Measurements from ENCODE around the gene ZNF652.
"Not testable (repeated sequence)": the region's sequence is repeated elsewhere in the genome, so short reads cannot be mapped to it uniquely, and the experiment has no call there.

The ZNF652 gene

GRCh38 chr17:49387498-49388289 is 25.6 kb upstream of the ZNF652 start:
- FAIRE-seq (no peak), DNase-seq (ENCODE audit: extremely low spot score, insufficient read length, low read depth) (no peak)

GRCh38 chr17:49386373-49386772 is 24.3 kb upstream of the ZNF652 start:
- no peak for FAIRE-seq
- no peak for DNase-seq (ENCODE audit: extremely low spot score, insufficient read length, low read depth)

GRCh38 chr17:49384951-49385350 is 22.9 kb upstream of the ZNF652 start:
- FAIRE-seq, result no peak

GRCh38 chr17:49383060-49383459 is 21.0 kb upstream of the ZNF652 start:
- FAIRE-seq (no peak), DNase-seq (ENCODE audit: extremely low spot score, insufficient read length, low read depth) (no peak)

More at GRCh38 chr17:49384951-49385350, 22.9 kb upstream of the ZNF652 start:
- no peak for DNase-seq (ENCODE audit: extremely low spot score, insufficient read length, low read depth)

- FAIRE-seq, result no peak
- DNase-seq (ENCODE audit: extremely low spot score, insufficient read length, low read depth), result no peak
These were observed 20.5 kb upstream of the ZNF652 start for GRCh38 chr17:49382556-49382955.

GRCh38 chr17:49381793-49382192 is 19.7 kb upstream of the ZNF652 start:
- no peak for FAIRE-seq

GRCh38 chr17:49381033-49381432 is 19.0 kb upstream of the ZNF652 start:
- FAIRE-seq (no peak), DNase-seq (ENCODE audit: extremely low spot score, insufficient read length, low read depth) (no peak)

More at GRCh38 chr17:49381793-49382192, 19.7 kb upstream of the ZNF652 start:
- no peak for DNase-seq (ENCODE audit: extremely low spot score, insufficient read length, low read depth)

- FAIRE-seq (no peak), DNase-seq (ENCODE audit: extremely low spot score, insufficient read length, low read depth) (no peak)
These were observed 17.9 kb upstream of the ZNF652 start for GRCh38 chr17:49379926-49380325.

- FAIRE-seq, result no peak
- no peak for DNase-seq (ENCODE audit: extremely low spot score, insufficient read length, low read depth)
These were observed 16.3 kb upstream of the ZNF652 start for GRCh38 chr17:49378311-49378710.

GRCh38 chr17:49375544-49375943 is 13.5 kb upstream of the ZNF652 start:
- DNase-seq (ENCODE audit: extremely low spot score, insufficient read length, low read depth) (no peak), FAIRE-seq (no peak)

- no peak for DNase-seq (ENCODE audit: extremely low spot score, insufficient read length, low read depth)
- FAIRE-seq, result no peak
These were observed 11.1 kb upstream of the ZNF652 start for GRCh38 chr17:49373115-49373514.

- DNase-seq (ENCODE audit: extremely low spot score, insufficient read length, low read depth) (no peak), FAIRE-seq (no peak)
These were observed 10.4 kb upstream of the ZNF652 start for GRCh38 chr17:49372425-49372824.

GRCh38 chr17:49370971-49371834 is 9.2 kb upstream of the ZNF652 start:
- DNase-seq (ENCODE audit: extremely low spot score, insufficient read length, low read depth) (no peak), FAIRE-seq (no peak)

- FAIRE-seq (no peak), DNase-seq (ENCODE audit: extremely low spot score, insufficient read length, low read depth) (no peak)
These were observed 7.7 kb upstream of the ZNF652 start for GRCh38 chr17:49369760-49370159.

- no peak for DNase-seq (ENCODE audit: extremely low spot score, insufficient read length, low read depth)
- FAIRE-seq, result no peak
These were observed 7.0 kb upstream of the ZNF652 start for GRCh38 chr17:49369089-49369488.

- FAIRE-seq, result no peak
- no peak for DNase-seq (ENCODE audit: extremely low spot score, insufficient read length, low read depth)
These were observed 3.6 kb upstream of the ZNF652 start for GRCh38 chr17:49365667-49366066.

- not testable (repeated sequence) for FAIRE-seq; DNase-seq (ENCODE audit: extremely low spot score, insufficient read length, low read depth)
These were observed 3.1 kb upstream of the ZNF652 start for GRCh38 chr17:49365126-49365525.

GRCh38 chr17:49364119-49364518 is 2.1 kb upstream of the ZNF652 start:
- FAIRE-seq (no peak), DNase-seq (ENCODE audit: extremely low spot score, insufficient read length, low read depth) (no peak)

GRCh38 chr17:49363251-49363650 is 1.2 kb upstream of the ZNF652 start:
- no peak for DNase-seq (ENCODE audit: extremely low spot score, insufficient read length, low read depth)
- FAIRE-seq, result no peak

- DNase-seq (ENCODE audit: extremely low spot score, insufficient read length, low read depth) (no peak), FAIRE-seq (no peak)
These were observed 670 bp upstream of the ZNF652 start for GRCh38 chr17:49362723-49363117.
